Muscle of leg (tissue), 11 donors: Measurements from ENCODE around the gene SLC38A4. TPM values are rescaled to one million over a fixed set of nuclear protein-coding genes. Genes with fewer than 3 reads are reported as not detected.

Experiments used
- DNase-seq: peaks from one replicate; pipeline ENCODE4 v3.0.0; 2013
- H3K27ac ChIP-seq: one replicate; pipeline ENCODE4 v1.5.1; 2013; ENCODE audit warnings: mild to moderate bottlenecking, low read length, control low read depth
- H3K27me3 ChIP-seq: one replicate; pipeline ENCODE4 v1.6.1; 2013; ENCODE audit warnings: low read length; ENCODE audit not compliant: control insufficient read depth, insufficient read depth
- H3K36me3 ChIP-seq: one replicate; pipeline ENCODE4 v1.6.1; 2013; ENCODE audit warnings: low read length; ENCODE audit not compliant: control insufficient read depth, insufficient read depth
- H3K4me1 ChIP-seq: one replicate; pipeline ENCODE4 v1.6.1; 2013; ENCODE audit warnings: low read length; ENCODE audit not compliant: control insufficient read depth, insufficient read depth
- H3K4me3 ChIP-seq: one replicate; pipeline ENCODE4 v1.5.1; 2013; ENCODE audit warnings: low read length, control low read depth
- H3K9me3 ChIP-seq: replicated peaks from 2 replicates; pipeline ENCODE4 v1.6.1; 2013; ENCODE audit warnings: low read depth, low read length; ENCODE audit not compliant: control insufficient read depth
- WGBS: methylation state at CpG from one replicate; pipeline ENCODE4 v1.1.5; 2013; ENCODE audit warnings: missing lambda C conversion rate; ENCODE audit not compliant: insufficient coverage; 5-methylcytosine and 5-hydroxymethylcytosine counted together
- polyA plus RNA-seq, 8 donors: library from polyadenylated mRNA; unstranded; fragments of 120-200 nt; gene quantifications; one replicate each; pipeline versions ENCODE4 v1.2.1 to v1.2.3, GENCODE V29; 2013; ENCODE audit warnings: inconsistent platforms in 1 of 8, low replicate concordance in 1 of 8; ENCODE audit not compliant: insufficient read length in 8 of 8, insufficient read depth in 1 of 8
- total RNA-seq: library from RNA; stranded (reverse); fragments of 120-200 nt; gene quantifications from one replicate; pipeline ENCODE4 v1.2.4, GENCODE V29; 2013

SLC38A4 gene
- total and polyA plus RNA-seq, 9 donors: 5.6 to 8.4 (median 6.6) TPM

DNA sequence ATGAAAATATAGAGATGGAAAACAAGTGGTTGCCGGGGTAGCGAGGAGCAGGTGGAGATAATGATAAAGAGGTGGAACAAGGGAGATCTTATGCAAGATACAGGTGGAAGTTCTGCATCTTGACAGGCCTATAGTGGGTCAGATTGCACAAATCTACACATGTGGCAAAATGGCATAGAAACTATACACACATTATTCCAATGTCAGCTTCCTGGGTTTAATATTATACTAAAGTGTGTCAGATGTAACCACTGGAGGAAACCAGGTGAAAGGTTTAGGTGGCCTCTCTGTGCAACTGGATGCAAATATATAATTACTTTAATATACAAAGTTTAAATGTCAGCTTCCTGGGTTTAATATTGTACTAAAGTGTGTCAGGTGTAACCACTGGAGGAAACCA lies 1.1 kb downstream of the SLC38A4 start:
- Histone ChIP-seq H3K4me3 (no peak overlapping the region), H3K4me1 (peaks cover 2% of the 10 kb centered on the region), H3K27me3 (peaks cover 4% of the 10 kb centered on the region), H3K27ac (no peak overlapping the region), H3K36me3 (no peaks in the 10 kb centered on the region), H3K9me3 (no peaks in the 10 kb centered on the region)
- no CpG with 5 or more reads among the region's 2 CpGs for WGBS
- no peak for DNase-seq

- Histone ChIP-seq H3K27ac (no peak overlapping the region), H3K4me1 (no peaks in the 10 kb centered on the region), H3K36me3 (no peaks in the 10 kb centered on the region), H3K27me3 (no peaks in the 10 kb centered on the region), H3K9me3 (no peaks in the 10 kb centered on the region), H3K4me3 (no peak overlapping the region)
- no peak for DNase-seq
Observed at GRCh38 chr12:46818642-46819041, 7.2 kb downstream of the SLC38A4 start.

DNA sequence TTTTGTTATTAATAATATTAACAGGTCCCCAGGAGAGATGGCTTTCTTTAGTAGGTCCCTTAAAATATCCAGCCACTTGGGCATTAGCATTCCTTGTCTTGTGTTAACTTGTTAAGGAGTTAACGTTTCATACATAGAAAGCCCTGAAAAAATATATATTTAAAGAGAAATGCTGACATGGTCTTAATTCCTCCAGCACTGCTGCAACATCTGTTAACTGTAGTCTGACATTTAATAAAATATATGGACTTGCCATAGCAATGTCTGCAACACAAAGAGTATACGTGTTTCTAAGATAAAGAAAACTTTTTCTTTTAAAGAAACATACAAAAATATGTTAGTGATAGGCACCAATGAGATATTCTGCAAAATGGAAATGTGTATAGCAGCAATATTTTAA lies 10.0 kb downstream of the SLC38A4 start:
- WGBS: no CpG with 5 or more reads among the region's 2 CpGs
- DNase-seq: peak; percentile 26
- no peaks in the 10 kb centered on the region for H3K27me3 ChIP-seq
- no peak overlapping the region for H3K27ac ChIP-seq
- H3K4me1 ChIP-seq: no peaks in the 10 kb centered on the region
- no peaks in the 10 kb centered on the region for H3K36me3 ChIP-seq
- no peaks in the 10 kb centered on the region for H3K9me3 ChIP-seq
- no peak overlapping the region for H3K4me3 ChIP-seq

DNA sequence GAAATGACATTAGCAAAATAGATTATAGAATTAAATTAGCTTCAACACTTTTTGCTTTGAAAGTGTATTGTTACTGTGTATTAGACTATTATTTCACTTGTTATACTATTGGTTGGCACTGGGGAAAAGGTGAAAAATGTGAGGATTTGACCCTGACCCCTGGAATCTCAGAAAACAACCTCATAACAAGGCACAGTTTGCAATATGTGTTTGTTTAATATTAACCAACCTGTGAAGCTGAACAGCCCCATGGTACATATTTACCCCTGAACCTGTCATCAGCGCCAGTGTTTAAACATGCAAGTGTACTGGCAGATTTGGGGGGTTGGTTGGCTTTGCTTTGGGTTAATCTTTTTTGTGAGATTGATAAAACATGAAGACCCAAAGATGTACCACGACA lies 11.7 kb downstream of the SLC38A4 start:
- no peaks in the 10 kb centered on the region for H3K27me3 ChIP-seq
- no peak overlapping the region for H3K27ac ChIP-seq
- no peaks in the 10 kb centered on the region for H3K9me3 ChIP-seq
- no peak overlapping the region for H3K4me3 ChIP-seq
- no CpG with 5 or more reads among the region's 2 CpGs for WGBS
- H3K36me3 ChIP-seq: no peaks in the 10 kb centered on the region
- DNase-seq: no peak
- no peaks in the 10 kb centered on the region for H3K4me1 ChIP-seq

GRCh38 chr12:46811185-46811584 lies 14.6 kb downstream of the SLC38A4 start:
- H3K27ac ChIP-seq: no peak overlapping the region
- no peak for DNase-seq
- H3K4me3 ChIP-seq: no peak overlapping the region
- no peaks in the 10 kb centered on the region for H3K4me1 ChIP-seq
- no peaks in the 10 kb centered on the region for H3K36me3 ChIP-seq
- 45% methylated on average over 1 of the region's 1 CpG for WGBS
- no peaks in the 10 kb centered on the region for H3K9me3 ChIP-seq
- no peaks in the 10 kb centered on the region for H3K27me3 ChIP-seq

- Histone ChIP-seq H3K27ac (no peak overlapping the region), H3K4me1 (no peaks in the 10 kb centered on the region), H3K4me3 (no peak overlapping the region), H3K36me3 (no peaks in the 10 kb centered on the region), H3K9me3 (no peaks in the 10 kb centered on the region), H3K27me3 (no peaks in the 10 kb centered on the region)
- 83% methylated on average over 2 of the region's 5 CpGs for WGBS
- DNase-seq: no peak
Observed at GRCh38 chr12:46808955-46809697, 16.7 kb downstream of the SLC38A4 start.

GRCh38 chr12:46808317-46808716 lies 17.5 kb downstream of the SLC38A4 start:
- no peak for DNase-seq
- H3K4me1 ChIP-seq: no peaks in the 10 kb centered on the region
- H3K9me3 ChIP-seq: no peaks in the 10 kb centered on the region
- H3K4me3 ChIP-seq: no peak overlapping the region
- H3K27ac ChIP-seq: no peak overlapping the region
- H3K36me3 ChIP-seq: no peaks in the 10 kb centered on the region
- WGBS: no CpG with 5 or more reads among the region's 2 CpGs
- no peaks in the 10 kb centered on the region for H3K27me3 ChIP-seq

DNA sequence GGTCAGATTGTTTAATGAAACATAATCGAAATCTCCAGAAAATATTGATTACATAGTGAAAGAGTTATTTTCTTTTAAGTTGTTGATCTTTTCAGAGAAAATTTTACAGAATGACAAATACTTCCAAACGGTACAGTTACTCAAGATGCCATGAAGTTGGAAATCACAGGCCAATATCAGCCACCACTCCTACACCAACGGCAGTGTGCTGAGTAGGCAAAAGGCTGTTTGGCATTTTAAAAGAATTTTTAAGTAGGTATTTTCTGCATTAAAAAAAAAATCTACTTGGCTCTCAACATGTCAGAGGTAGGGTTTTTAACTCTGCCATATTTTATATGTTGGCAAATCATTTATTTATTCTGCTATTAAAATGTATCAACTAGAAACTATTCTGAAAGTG lies 21.7 kb downstream of the SLC38A4 start:
- H3K4me3 ChIP-seq: no peak overlapping the region
- WGBS: no CpG with 5 or more reads among the region's 3 CpGs
- H3K9me3 ChIP-seq: no peaks in the 10 kb centered on the region
- no peak overlapping the region for H3K27ac ChIP-seq
- H3K4me1 ChIP-seq: no peaks in the 10 kb centered on the region
- H3K36me3 ChIP-seq: no peaks in the 10 kb centered on the region
- no peak for DNase-seq
- H3K27me3 ChIP-seq: no peaks in the 10 kb centered on the region

DNA sequence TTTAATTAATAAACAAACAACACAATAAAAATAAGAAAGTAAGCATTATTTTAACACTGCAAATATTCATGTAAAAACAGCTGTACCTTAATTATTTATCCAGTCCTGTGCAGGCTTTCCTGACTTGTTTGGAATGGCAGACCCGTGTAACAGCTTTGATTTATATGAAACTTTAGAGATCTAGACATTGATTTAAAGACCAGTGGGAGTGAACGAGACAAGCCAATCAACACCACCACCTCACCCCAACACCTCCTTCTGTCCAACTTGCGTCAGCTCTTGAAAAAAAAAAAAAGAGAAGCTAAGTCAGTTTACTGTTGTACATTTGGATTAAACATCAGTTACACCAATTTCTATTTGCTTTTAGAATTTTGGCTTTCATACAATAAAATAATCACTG lies 22.3 kb downstream of the SLC38A4 start:
- H3K27ac ChIP-seq: no peak overlapping the region

DNA sequence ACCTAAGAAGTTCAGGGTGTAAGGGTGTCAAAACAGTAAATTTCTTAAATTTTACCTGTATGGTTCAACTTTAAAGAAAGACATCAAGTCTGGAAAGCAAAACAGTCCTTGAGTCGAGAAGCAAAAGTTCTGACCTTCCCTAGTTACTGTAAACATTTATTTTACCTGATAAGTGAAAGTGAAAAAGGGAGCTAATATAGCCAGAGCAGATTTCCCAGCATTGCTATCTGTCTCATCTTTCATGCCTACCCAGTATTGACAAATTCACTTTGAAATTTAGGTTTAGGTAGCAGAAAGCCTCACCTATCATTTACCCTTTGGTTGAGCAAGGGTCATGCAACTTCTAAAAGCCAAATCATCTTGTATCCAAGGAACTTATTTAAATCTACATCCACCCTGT lies 24.5 kb downstream of the SLC38A4 start:
- no peak overlapping the region for H3K4me3 ChIP-seq

More for the DNA sequence above, 22.3 kb downstream of the SLC38A4 start:
- WGBS: no CpG with 5 or more reads among the region's 3 CpGs
- no peaks in the 10 kb centered on the region for H3K27me3 ChIP-seq
- no peak for DNase-seq
- no peak overlapping the region for H3K4me3 ChIP-seq
- H3K36me3 ChIP-seq: no peaks in the 10 kb centered on the region
- no peaks in the 10 kb centered on the region for H3K4me1 ChIP-seq
- no peaks in the 10 kb centered on the region for H3K9me3 ChIP-seq

GRCh38 chr12:46800160-46800559 lies 25.6 kb downstream of the SLC38A4 start:
- no peaks in the 10 kb centered on the region for H3K27me3 ChIP-seq
- whole genome bisulfite sequencing: 91% methylated on average over 4 of the region's 4 CpGs
- no peaks in the 10 kb centered on the region for H3K36me3 ChIP-seq
- H3K27ac ChIP-seq: no peak overlapping the region
- no peaks in the 10 kb centered on the region for H3K9me3 ChIP-seq
- no peaks in the 10 kb centered on the region for H3K4me1 ChIP-seq
- H3K4me3 ChIP-seq: no peak overlapping the region
- DNase-seq: no peak

More for the DNA sequence above, 24.5 kb downstream of the SLC38A4 start:
- Histone ChIP-seq H3K27ac (no peak overlapping the region), H3K4me1 (no peaks in the 10 kb centered on the region), H3K9me3 (no peaks in the 10 kb centered on the region), H3K36me3 (no peaks in the 10 kb centered on the region), H3K27me3 (no peaks in the 10 kb centered on the region)
- no peak for DNase-seq
- WGBS: no CpG with 5 or more reads among the region's 1 CpG
